Smooth muscle cell (in vitro differentiated cells): Measurements from ENCODE around the gene PLD5. TPM values are rescaled to one million over a fixed set of nuclear protein-coding genes. Genes with fewer than 3 reads are reported as not detected.
"Not testable (repeated sequence)": the region's sequence is repeated elsewhere in the genome, so short reads cannot be mapped to it uniquely, and the experiment has no call there.

ENCODE experiments used
- DNase-seq: peaks from one replicate; lab custom pipeline; 2025; ENCODE audit not compliant: unreplicated experiment; lab: John Stamatoyannopoulos, UW
- H2AFZ ChIP-seq: fragments of 200-600 bp; sonication (generic); 2 replicates; pipeline ENCODE4 v1.6.0; 2016; ENCODE audit warnings: antibody characterized with exemption, low read depth, mild to moderate bottlenecking
- H3F3A ChIP-seq: fragments of 200-600 bp; sonication (generic); 2 replicates; pipeline ENCODE4 v1.6.0; 2017; ENCODE audit warnings: antibody characterized with exemption, low read depth
- H3K27ac ChIP-seq: fragments of 200-600 bp; sonication (generic); 2 replicates; pipeline ENCODE4 v1.5.1; 2016; ENCODE audit warnings: low read depth, mild to moderate bottlenecking
- H3K27me3 ChIP-seq: fragments of 200-600 bp; sonication (generic); 2 replicates; pipeline ENCODE4 v1.6.1; 2016; ENCODE audit warnings: low read depth, mild to moderate bottlenecking
- H3K36me3 ChIP-seq: fragments of 200-600 bp; sonication (generic); 2 replicates; pipeline ENCODE4 v1.5.1; 2016; ENCODE audit warnings: low read depth
- H3K4me1 ChIP-seq: fragments of 200-600 bp; sonication (generic); 2 replicates; pipeline ENCODE4 v1.5.1; 2016; ENCODE audit warnings: low read depth
- H3K4me2 ChIP-seq: fragments of 200-600 bp; sonication (generic); 2 replicates; pipeline ENCODE4 v1.6.0; 2016; ENCODE audit warnings: mild to moderate bottlenecking
- H3K4me3 ChIP-seq: fragments of 200-600 bp; sonication (generic); 2 replicates; pipeline ENCODE4 v1.5.1; 2016; ENCODE audit warnings: mild to moderate bottlenecking
- H3K79me2 ChIP-seq: fragments of 200-600 bp; sonication (generic); 2 replicates; pipeline ENCODE4 v1.6.0; 2016; ENCODE audit warnings: low read depth, mild to moderate bottlenecking
- H3K9ac ChIP-seq: fragments of 200-600 bp; sonication (generic); 2 replicates; pipeline ENCODE4 v1.6.0; 2016; ENCODE audit warnings: low read depth
- H3K9me3 ChIP-seq: fragments of 200-600 bp; sonication (generic); replicated peaks from 2 replicates; pipeline ENCODE4 v1.5.1; 2016; ENCODE audit warnings: low read depth
- H4K20me1 ChIP-seq: fragments of 200-600 bp; sonication (generic); 2 replicates; pipeline ENCODE4 v1.6.0; 2016; ENCODE audit warnings: low read depth
- CTCF ChIP-seq: fragments of 200-600 bp; sonication (generic); IDR thresholded peaks from 2 replicates; pipeline ENCODE4 v1.5.1; 2017; ENCODE audit warnings: borderline replicate concordance, mild to moderate bottlenecking, antibody characterized with exemption; ENCODE audit not compliant: insufficient read depth, poor library complexity, severe bottlenecking
- WGBS: methylation state at CpG from one replicate; pipeline ENCODE4 v1.1.7; 2016; ENCODE audit warnings: low lambda C conversion rate; 5-methylcytosine and 5-hydroxymethylcytosine counted together
- polyA plus RNA-seq: library from polyadenylated mRNA; unstranded; fragments of >200 nt; fragmentation: Nextera tagmentation; extraction: Ambion mirVana; gene quantifications from 2 replicates; pipeline ENCODE4 v1.2.1, GENCODE V29; 2016
- total RNA-seq: library from RNA; depleted of rRNA; stranded (reverse); fragments of >200 nt; gene quantifications from 2 replicates; pipeline ENCODE4 v1.2.3, GENCODE V29; 2014

PLD5 gene
- total and polyA plus RNA-seq, 2 experiments from 2014 or later: 0.25 to 0.27 TPM

GRCh38 chr1:242185731-242186130 lies 338.8 kb downstream of the PLD5 start:
- H4K20me1 ChIP-seq: no peaks in the 10 kb centered on the region
- no peaks in the 10 kb centered on the region for H3K9me3 ChIP-seq
- H3K27ac ChIP-seq: no peak overlapping the region
- no peak for DNase-seq
- no peaks in the 10 kb centered on the region for H3K27me3 ChIP-seq
- H2AFZ ChIP-seq: no peak overlapping the region
- no peak overlapping the region for H3K4me2 ChIP-seq
- H3K4me3 ChIP-seq: no peak overlapping the region
- no peaks in the 10 kb centered on the region for H3K79me2 ChIP-seq
- H3K9ac ChIP-seq: no peak overlapping the region
- H3F3A ChIP-seq: no peaks in the 10 kb centered on the region
- no peak for TF ChIP-seq CTCF
- no peaks in the 10 kb centered on the region for H3K36me3 ChIP-seq
- no peaks in the 10 kb centered on the region for H3K4me1 ChIP-seq
- WGBS: 78% methylated on average over 3 of the region's 3 CpGs

- Histone ChIP-seq H3K36me3 (no peaks in the 10 kb centered on the region), H3K79me2 (no peaks in the 10 kb centered on the region), H2AFZ (no peak overlapping the region)
These were observed 339.5 kb downstream of the PLD5 start for GRCh38 chr1:242184955-242185354.

GRCh38 chr1:242179767-242180166 lies 344.7 kb downstream of the PLD5 start:
- not testable (repeated sequence) for H4K20me1 ChIP-seq, H3K27me3 ChIP-seq, H2AFZ ChIP-seq, H3K4me2 ChIP-seq, H3K27ac ChIP-seq, H3K4me1 ChIP-seq, DNase-seq, H3K79me2 ChIP-seq, H3K9ac ChIP-seq, H3K36me3 ChIP-seq, H3K9me3 ChIP-seq, H3K4me3 ChIP-seq, H3F3A ChIP-seq
- 76% methylated on average over 5 of the region's 5 CpGs for WGBS

More at GRCh38 chr1:242184955-242185354, 339.5 kb downstream of the PLD5 start:
- H3K4me1 ChIP-seq: no peaks in the 10 kb centered on the region
- no peak for TF ChIP-seq CTCF
- no peak for DNase-seq
- H3K27ac ChIP-seq: no peak overlapping the region
- WGBS: 84% methylated on average over 4 of the region's 4 CpGs
- no peak overlapping the region for H3K4me3 ChIP-seq
- no peak overlapping the region for H3K9ac ChIP-seq
- H3K4me2 ChIP-seq: no peak overlapping the region
- H3K27me3 ChIP-seq: no peaks in the 10 kb centered on the region
- H4K20me1 ChIP-seq: no peaks in the 10 kb centered on the region
- no peaks in the 10 kb centered on the region for H3F3A ChIP-seq
- H3K9me3 ChIP-seq: no peaks in the 10 kb centered on the region

GRCh38 chr1:242178924-242179708 lies 345.4 kb downstream of the PLD5 start:
- no peak overlapping the region for H3K4me3 ChIP-seq
- H3K9me3 ChIP-seq: no peaks in the 10 kb centered on the region
- H3K79me2 ChIP-seq: no peaks in the 10 kb centered on the region
- no peaks in the 10 kb centered on the region for H3K4me1 ChIP-seq
- no peak overlapping the region for H2AFZ ChIP-seq
- H3F3A ChIP-seq: no peaks in the 10 kb centered on the region
- no peak overlapping the region for H3K4me2 ChIP-seq
- no peak overlapping the region for H3K27ac ChIP-seq
- no peak overlapping the region for H3K9ac ChIP-seq
- no peaks in the 10 kb centered on the region for H3K27me3 ChIP-seq
- no peaks in the 10 kb centered on the region for H3K36me3 ChIP-seq
- H4K20me1 ChIP-seq: no peaks in the 10 kb centered on the region
- no peak for DNase-seq
- no peak for TF ChIP-seq CTCF
- 58% methylated on average over 8 of the region's 8 CpGs for WGBS
